ENCODE data around the gene TAX1BP3.

TAX1BP3 gene

GRCh38 chr17:3621146-3621720 is 47.1 kb downstream of the TAX1BP3 start:
- DNase-seq: no peak

- no peak for DNase-seq
Observed at GRCh38 chr17:3615160-3615870, 53.1 kb downstream of the TAX1BP3 start.

GRCh38 chr17:3613124-3613523 is 55.3 kb downstream of the TAX1BP3 start:
- DNase-seq: no peak
